ENCODE measurements around the gene BUD31.

GRCh38 chr7:99440195-99440594 is 31.4 kb downstream of the BUD31 start:
- TF ChIP-seq POLR2A (conservative IDR thresholded peaks at IDR 0.05) (no peak), ZNF174 (CRISPR knock-in tag; IDR thresholded peaks at IDR 0.05) (no peak), BACH1 (tag; IDR thresholded peaks at IDR 0.05) (no peak), ATF2 (CRISPR knock-in tag; IDR thresholded peaks at IDR 0.05) (no peak), RFX5 (IDR thresholded peaks at IDR 0.05; ENCODE audit: low read depth, low read length) (no peak)
